H1 (cell line): ENCODE measurements around the gene WDR90. TPM values are rescaled to one million over a fixed set of nuclear protein-coding genes. Genes with fewer than 3 reads are reported as not detected.
A peak's percentile ranks its signal among the peaks of the same experiment; 100 is the strongest.

ENCODE experiments used
- CBX8 ChIP-seq: fragments of 300-800, 300-1000 bp; sonication (generic); IDR thresholded peaks from 2 replicates; pipeline ENCODE4 v1.7.1; 2016; ENCODE audit warnings: low read depth, low read length, borderline replicate concordance
- CHD2 ChIP-seq: IDR thresholded peaks from 2 replicates; pipeline ENCODE4 v1.6.1; 2012; ENCODE audit warnings: low read length, improper control_type of control experiment
- CREB1 ChIP-seq: IDR thresholded peaks from 2 replicates; pipeline ENCODE4 v1.6.1; 2012; ENCODE audit warnings: inconsistent platforms
- EGR1 ChIP-seq: IDR thresholded peaks from 2 replicates; pipeline ENCODE4 v1.6.1; 2011; ENCODE audit warnings: low read depth, low read length, borderline replicate concordance
- EP300 ChIP-seq, 2 experiments: IDR thresholded peaks; 1 replicate in 1 of 2; 2 replicates in 1 of 2; pipeline ENCODE4 v1.6.1; 2011 to 2012; ENCODE audit warnings: low read depth in 2 of 2, low read length in 2 of 2, mild to moderate bottlenecking in 2 of 2, borderline replicate concordance in 1 of 2, inconsistent platforms in 1 of 2, moderate library complexity in 1 of 2
- GABPA ChIP-seq: IDR thresholded peaks from 2 replicates; pipeline ENCODE4 v1.6.1; 2011; ENCODE audit warnings: mild to moderate bottlenecking, low read length, moderate library complexity, borderline replicate concordance; ENCODE audit not compliant: insufficient read depth
- HDAC2 ChIP-seq, 2 experiments: fragments of 300-600 bp in 1 of 2; sonication (generic) in 1 of 2; IDR thresholded peaks; 2 replicates each; pipeline ENCODE4 v1.6.1; 2011 to 2012; ENCODE audit warnings: low read depth in 2 of 2, low read length in 2 of 2, mild to moderate bottlenecking in 2 of 2, moderate library complexity in 2 of 2, borderline replicate concordance in 1 of 2, inconsistent platforms in 1 of 2
- NANOG ChIP-seq: IDR thresholded peaks from 2 replicates; pipeline ENCODE4 v1.6.1; 2011; ENCODE audit warnings: low read length, low read depth, mild to moderate bottlenecking, inconsistent platforms; ENCODE audit not compliant: insufficient read depth, poor library complexity, severe bottlenecking
- NRF1 ChIP-seq: IDR thresholded peaks from 2 replicates; pipeline ENCODE4 v1.6.1; 2011; ENCODE audit warnings: mild to moderate bottlenecking, low read depth, low read length, improper control_type of control experiment
- PHF8 ChIP-seq: fragments of 200-600 bp; sonication (generic); conservative IDR thresholded peaks from 2 replicates; pipeline ENCODE4 v1.7.1; 2012; ENCODE audit warnings: low read depth, mild to moderate bottlenecking, inconsistent platforms, low read length, moderate library complexity
- POLR2A ChIP-seq, 2 experiments: IDR thresholded peaks; 1 replicate in 1 of 2; 2 replicates in 1 of 2; pipeline ENCODE4 v1.6.1; 2011; ENCODE audit warnings: low read depth in 2 of 2, low read length in 2 of 2, mild to moderate bottlenecking in 2 of 2; ENCODE audit errors: control extremely low read depth in 1 of 2
- POU5F1 ChIP-seq: IDR thresholded peaks from 2 replicates; pipeline ENCODE4 v1.6.1; 2011; ENCODE audit warnings: low read depth, mild to moderate bottlenecking, low read length, moderate library complexity
- RAD21 ChIP-seq, 2 experiments: IDR thresholded peaks in 1 of 2; conservative IDR thresholded peaks in 1 of 2; 2 replicates each; pipeline ENCODE4 v1.6.1; 2011; ENCODE audit warnings: low read depth in 2 of 2, low read length in 2 of 2, improper control_type of control experiment in 1 of 2, inconsistent platforms in 1 of 2, mild to moderate bottlenecking in 1 of 2, moderate library complexity in 1 of 2
- RXRA ChIP-seq: IDR thresholded peaks from 2 replicates; pipeline ENCODE4 v1.6.1; 2011; ENCODE audit warnings: low read depth, mild to moderate bottlenecking, low read length, moderate library complexity; ENCODE audit not compliant: insufficient read depth
- SIN3A ChIP-seq, 2 experiments: IDR thresholded peaks in 1 of 2; conservative IDR thresholded peaks in 1 of 2; 2 replicates each; pipeline ENCODE4 v1.6.1; 2011 to 2012; ENCODE audit warnings: low read length in 2 of 2, improper control_type of control experiment in 1 of 2, low read depth in 1 of 2, mild to moderate bottlenecking in 1 of 2
- TAF7 ChIP-seq: optimal IDR thresholded peaks from 2 replicates; pipeline ENCODE3; 2011; ENCODE audit warnings: low read depth, mild to moderate bottlenecking, inconsistent platforms, low read length, moderate library complexity, borderline replicate concordance
- TCF12 ChIP-seq: IDR thresholded peaks from 2 replicates; pipeline ENCODE4 v1.6.1; 2011; ENCODE audit warnings: low read depth, mild to moderate bottlenecking, low read length
- YY1 ChIP-seq: IDR thresholded peaks from 2 replicates; pipeline ENCODE4 v1.6.1; 2011; ENCODE audit warnings: low read depth, mild to moderate bottlenecking, low read length
- polyA plus RNA-seq, 7 experiments: library from polyadenylated mRNA; depleted of rRNA in 3 of 7; stranded (reverse) in 5 of 7; unstranded in 2 of 7; fragments of >200 nt in 5 of 7; fragments of 200-250 nt in 2 of 7; gene quantifications; 1 replicate in 5 of 7; 2 replicates in 1 of 7; 4 replicates in 1 of 7; pipeline versions ENCODE4 v1.2.1 to v1.2.3, GENCODE V29; 2011 to 2013; ENCODE audit warnings: missing spikeins in 2 of 7, mixed read lengths in 2 of 7
- total RNA-seq: library from RNA; stranded (reverse); fragmentation: NEBNext Ultra II Directional; extraction: Animal tissue kit (Norgen Biotek cat#: 25700); gene quantifications from 2 replicates; pipeline ENCODE4 v1.2.1, GENCODE V29; 2021
- TF ChIP-seq, protein P1 (sequence below): IDR thresholded peaks from 2 replicates; pipeline ENCODE4 v1.6.1; 2012; ENCODE audit warnings: inconsistent platforms

WDR90 gene
- total and polyA plus RNA-seq, 2 of the 8 experiments (the other 6 are each of a cell fraction or from before 2014, with no cell fraction given) = 24.0 to 47.2 TPM

DNA sequence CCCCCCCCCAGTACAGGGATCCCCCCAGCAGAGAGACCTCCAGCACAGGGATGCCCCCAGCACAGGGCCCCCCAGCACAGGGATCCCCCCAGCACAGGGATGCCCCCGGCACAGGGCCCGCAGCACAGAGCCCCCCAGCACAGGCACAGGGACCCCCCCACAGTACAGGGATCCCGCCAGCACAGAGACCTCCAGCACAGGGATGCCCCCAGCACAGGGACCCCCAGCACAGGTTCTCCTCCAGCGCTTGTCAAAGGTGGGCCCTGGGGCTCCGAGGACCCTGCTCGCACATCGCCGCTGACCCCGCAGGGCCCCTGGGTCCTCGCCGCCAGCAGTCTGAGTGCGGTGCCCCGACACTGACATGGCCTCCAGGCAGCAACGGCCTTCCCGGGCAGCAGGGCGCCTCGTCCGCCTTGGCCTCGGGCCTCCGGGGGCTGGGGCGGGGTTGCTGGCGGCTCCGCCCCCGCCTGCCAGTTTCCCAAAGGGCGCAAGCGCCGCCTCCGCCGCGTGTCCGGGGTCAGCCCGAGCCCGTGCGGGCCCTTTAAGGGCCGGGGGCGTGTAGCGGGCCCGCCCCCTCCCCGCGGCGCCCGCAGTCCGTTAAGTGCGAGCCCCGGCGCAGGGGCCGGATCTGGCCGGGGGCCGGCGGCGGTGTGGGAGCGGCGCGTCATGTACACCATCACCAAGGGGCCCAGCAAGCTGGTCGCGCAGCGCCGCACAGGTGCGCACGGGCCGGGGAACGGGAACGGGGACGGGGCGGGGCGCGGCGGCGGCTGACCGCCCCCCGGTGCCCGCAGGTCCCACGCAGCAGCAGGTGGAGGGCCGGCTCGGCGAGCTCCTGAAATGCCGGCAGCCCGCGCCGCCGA, 7.6 kb upstream of the WDR90 start, which contains the start of gene MCRIP2 (continued):
- no peak for TF ChIP-seq TCF12
- peak; percentile 43 to 60; a peak in 1 of 4 replicates for TF ChIP-seq SIN3A (conservative IDR thresholded peaks at IDR 0.05 in 1 of 2, IDR thresholded peaks at IDR 0.05 in 1 of 2; ENCODE audit: low read depth in 1 of 2, low read length in 2 of 2)
- TF ChIP-seq YY1 = peak; percentile 87
- no peak; a peak in 1 of 4 replicates for TF ChIP-seq HDAC2 (IDR thresholded peaks at IDR 0.05; ENCODE audit: borderline replicate concordance in 1 of 2, low read depth in 2 of 2, low read length in 2 of 2)
- no peak for TF ChIP-seq NRF1
- no peak for TF ChIP-seq NANOG
- TF ChIP-seq POU5F1 = no peak
- TF ChIP-seq, protein P1, sequence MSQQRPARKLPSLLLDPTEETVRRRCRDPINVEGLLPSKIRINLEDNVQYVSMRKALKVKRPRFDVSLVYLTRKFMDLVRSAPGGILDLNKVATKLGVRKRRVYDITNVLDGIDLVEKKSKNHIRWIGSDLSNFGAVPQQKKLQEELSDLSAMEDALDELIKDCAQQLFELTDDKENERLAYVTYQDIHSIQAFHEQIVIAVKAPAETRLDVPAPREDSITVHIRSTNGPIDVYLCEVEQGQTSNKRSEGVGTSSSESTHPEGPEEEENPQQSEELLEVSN = peak; percentile 38; the same call in 1 of the 2 replicates
- no peak for TF ChIP-seq TAF7
- no peak for TF ChIP-seq EP300 (IDR thresholded peaks at IDR 0.05; ENCODE audit: borderline replicate concordance in 1 of 2, low read depth in 2 of 2, low read length in 2 of 2)
- TF ChIP-seq RXRA = no peak
- no peak for TF ChIP-seq CREB1
- TF ChIP-seq CHD2 = no peak
- no peak for TF ChIP-seq RAD21 (IDR thresholded peaks at IDR 0.05 in 1 of 2, conservative IDR thresholded peaks at IDR 0.05 in 1 of 2; ENCODE audit: low read depth in 2 of 2, low read length in 2 of 2)
- no peak for TF ChIP-seq POLR2A (IDR thresholded peaks at IDR 0.05; ENCODE audit: control extremely low read depth in 1 of 2, low read depth in 2 of 2, low read length in 2 of 2)
- peak; percentile 92; the same call in 1 of the 2 replicates for TF ChIP-seq EGR1
- TF ChIP-seq CBX8 = no peak
- peak; percentile 59; the same call in 1 of the 2 replicates for TF ChIP-seq GABPA
- peak; percentile 33 for TF ChIP-seq PHF8
